Panc1 (cell line): ENCODE measurements around the gene PEPD. TPM values are rescaled to one million over a fixed set of nuclear protein-coding genes. Genes with fewer than 3 reads are reported as not detected.

Experiments used
- ATAC-seq: fragments of 200-7000 bp; cut with Tn5 transposase; 2 replicates; pipeline ENCODE4 v1.9.1; 2020; ENCODE audit warnings: mild to moderate bottlenecking, moderate library complexity
- BruUV-seq: library from RNA; stranded (reverse); fragments of 400-500 nt; replicated peaks from 2 replicates; lab custom pipeline; 2021; lab: Mats Ljungman, UMichigan
- CTCF ChIA-PET: fragments of 300-600 bp; sonication (Branson Sonifier 250); formaldehyde crosslinking; loops from one replicate; lab custom pipeline; 2022; ENCODE audit warnings: antibody characterized with exemption; lab: Charles Lee
- POLR2A ChIA-PET: fragments of 300-600 bp; sonication (Branson Sonifier 250); formaldehyde crosslinking; loops from one replicate; lab custom pipeline; 2022; ENCODE audit warnings: antibody characterized with exemption; lab: Charles Lee
- DNase-seq: peaks from one replicate; pipeline ENCODE4 v3.0.0-alpha.2; 2010; ENCODE audit warnings: low read depth, low spot score
- H3K27ac ChIP-seq: 2 replicates; pipeline ENCODE4 v1.5.1; 2011; ENCODE audit warnings: mild to moderate bottlenecking, low read length, inconsistent platforms
- H3K27me3 ChIP-seq: fragments of 200-500 bp; sonication (Bioruptor generic); 2 replicates; pipeline ENCODE4 v1.6.0; 2014; ENCODE audit warnings: low read length, inconsistent platforms; ENCODE audit not compliant: control insufficient read depth, insufficient read depth
- H3K36me3 ChIP-seq: fragments of 200-500 bp; sonication (Bioruptor generic); 2 replicates; pipeline ENCODE4 v1.5.1; 2014; ENCODE audit warnings: inconsistent platforms, mild to moderate bottlenecking, low read length, moderate library complexity; ENCODE audit not compliant: control insufficient read depth, insufficient read depth
- H3K4me1 ChIP-seq: 2 replicates; pipeline ENCODE4 v1.5.1; 2011; ENCODE audit warnings: inconsistent platforms, mild to moderate bottlenecking, low read length, moderate library complexity; ENCODE audit not compliant: control insufficient read depth, insufficient read depth
- H3K4me3 ChIP-seq, 2 experiments: 2 replicates each; pipeline ENCODE4 v1.5.1; 2011 to 2012; ENCODE audit warnings: low read depth in 2 of 2, low read length in 2 of 2, mild to moderate bottlenecking in 2 of 2, inconsistent platforms in 1 of 2, moderate library complexity in 1 of 2
- H3K9me3 ChIP-seq: fragments of 200-500 bp; sonication (Bioruptor generic); 2 replicates; pipeline ENCODE4 v1.5.1; 2014; ENCODE audit warnings: low read depth, mild to moderate bottlenecking, inconsistent platforms, low read length, moderate library complexity; ENCODE audit not compliant: control insufficient read depth, insufficient read depth
- CTCF ChIP-seq: fragments of 450-650 bp; IDR thresholded peaks from 2 replicates; pipeline ENCODE4 v1.5.1; 2017; ENCODE audit warnings: mild to moderate bottlenecking
- POLR2AphosphoS5 ChIP-seq: IDR thresholded peaks from 2 replicates; pipeline ENCODE4 v1.6.1; 2012; ENCODE audit warnings: mild to moderate bottlenecking, low read depth, low read length, moderate library complexity
- REST ChIP-seq, 2 experiments: IDR thresholded peaks; 2 replicates each; pipeline ENCODE4 v1.6.1; 2011 to 2012; ENCODE audit warnings: low read depth in 2 of 2, control low read depth in 1 of 2, low read length in 1 of 2, mild to moderate bottlenecking in 1 of 2, moderate library complexity in 1 of 2; ENCODE audit not compliant: insufficient read depth in 1 of 2
- SIN3A ChIP-seq: IDR thresholded peaks from 2 replicates; pipeline ENCODE4 v1.6.1; 2012; ENCODE audit warnings: low read depth, mild to moderate bottlenecking, low read length, moderate library complexity, borderline replicate concordance; ENCODE audit not compliant: insufficient read depth
- TCF7L2 ChIP-seq: IDR thresholded peaks from 2 replicates; pipeline ENCODE4 v1.6.1; 2011; ENCODE audit warnings: mild to moderate bottlenecking, low read depth, low read length, inconsistent platforms
- in situ Hi-C: cut with HindIII; loops from 2 replicates; pipeline ENCODE4 v1.10.0; 2016; ENCODE audit warnings: low sequenced_read_pairs, low pct_unique_long_range_greater_than_20kb
- intact Hi-C: fragments of 100-400 bp; cut with micrococcal nuclease; formaldehyde crosslinking; loops from one replicate; pipeline ENCODE4 v1.10.0; 2022; ENCODE audit not compliant: unreplicated experiment
- total RNA-seq: library from RNA; stranded (reverse); gene quantifications from one replicate; pipeline ENCODE4 v1.2.1, GENCODE V29; 2021; ENCODE audit not compliant: unreplicated experiment

The PEPD gene
- total RNA-seq, 1 experiment from 2014 or later = 102 TPM

GRCh38 chr19:33408538-33409434 lies 112.8 kb downstream of the PEPD start:
- CTCF ChIA-PET = interaction anchor here (0.6 to 2.1 kb wide), 6 partner anchors 12 to 221 kb away, joined by 3 to 16 read pairs (median 4); no protein-coding TSS in a partner anchor
- in situ Hi-C loops (no loop called here), intact Hi-C loops (no loop called here)
- Histone ChIP-seq H3K27me3 (no peaks in the 10 kb centered on the region), H3K36me3 (no peaks in the 10 kb centered on the region), H3K27ac (no peak overlapping the region), H3K4me1 (no peaks in the 10 kb centered on the region), H3K9me3 (no peaks in the 10 kb centered on the region), H3K4me3 (no peak overlapping the region)
- no TSS peak for BruUV-seq
- ATAC-seq (no peak), DNase-seq (no peak)
- no peak for TF ChIP-seq SIN3A
- TF ChIP-seq POLR2AphosphoS5 = no peak
- no peak for TF ChIP-seq TCF7L2
- TF ChIP-seq CTCF = no peak
- TF ChIP-seq REST (IDR thresholded peaks at IDR 0.05; ENCODE audit: insufficient read depth in 1 of 2, low read depth in 2 of 2, low read length in 1 of 2) = no peak
- POLR2A ChIA-PET = interaction anchor here (0.6 kb wide), 1 partner anchor 666 kb away, joined by 3 read pairs; no protein-coding TSS in a partner anchor

GRCh38 chr19:33408116-33408515 lies 113.5 kb downstream of the PEPD start:
- no peak for DNase-seq
- Histone ChIP-seq H3K27me3 (no peaks in the 10 kb centered on the region), H3K4me3 (no peak overlapping the region), H3K4me1 (no peaks in the 10 kb centered on the region), H3K9me3 (no peaks in the 10 kb centered on the region), H3K27ac (no peak overlapping the region), H3K36me3 (no peaks in the 10 kb centered on the region)
- no peak for TF ChIP-seq TCF7L2
- ChIA-PET POLR2A (no interaction called here), CTCF (interaction anchor here (0.6 to 2.1 kb wide), 3 partner anchors 50 to 221 kb away, joined by 3 to 16 read pairs (median 5); no protein-coding TSS in a partner anchor)
- in situ Hi-C loops = no loop called here
- no peak for ATAC-seq
- intact Hi-C loops = no loop called here
- BruUV-seq = no TSS peak
